Activated CD8-positive, alpha-beta memory T cell treated with anti-CD3 and anti-CD28 coated beads, Interleukin-2, amount 50 U/mL, for 4 hours (primary cell): ENCODE data around the gene DAZ1.
"Not testable (repeated sequence)": the region's sequence is repeated elsewhere in the genome, so short reads cannot be mapped to it uniquely, and the experiment has no call there.

Experiments
- DNase-seq: peaks from one replicate; pipeline ENCODE4 v3.0.0-alpha.2; 2020

The DAZ1 gene

GRCh38 chrY:23198908-23199307, at the start of gene DAZ1:
Gene DAZ1, minus strand, starts transcription at chrY:23199008. Its CDS starts 208 bp downstream, at chrY:23198800.
- not testable (repeated sequence) for DNase-seq

- DNase-seq = not testable (repeated sequence)
These were observed 20.4 kb upstream of the DAZ1 start, which contains the start of gene DAZ2 for GRCh38 chrY:23219233-23219632. Gene DAZ2, plus strand, starts transcription at chrY:23219533. Its CDS starts 208 bp downstream, at chrY:23219741.

GRCh38 chrY:23210681-23211080, 11.9 kb upstream of the DAZ1 start:
- not testable (repeated sequence) for DNase-seq

GRCh38 chrY:23209802-23210495, 11.1 kb upstream of the DAZ1 start:
- DNase-seq = not testable (repeated sequence)

GRCh38 chrY:23207455-23207854, 8.6 kb upstream of the DAZ1 start:
- DNase-seq = not testable (repeated sequence)
